Small intestine (tissue), 7 donors: ENCODE results near the gene FTO. TPM values are rescaled to one million over a fixed set of nuclear protein-coding genes. Genes with fewer than 3 reads are reported as not detected.

ENCODE experiments used
- DNase-seq, 2 donors: peaks; one replicate each; pipeline versions ENCODE4 v3.0.0 to v3.0.0-alpha.2; 2013
- FAIRE-seq: peaks from 2 replicates; lab custom pipeline; 2012; peaks lifted over from hg19 to GRCh38; lab: Jason Lieb, UNC
- H3K27ac ChIP-seq, 3 donors: one replicate each; pipeline ENCODE4 v1.5.1; 2013; ENCODE audit warnings: low read length in 2 of 3, mild to moderate bottlenecking in 2 of 3, control low read depth in 1 of 3, inconsistent platforms in 1 of 3, low read depth in 1 of 3, moderate library complexity in 1 of 3
- H3K27me3 ChIP-seq, 3 donors: one replicate each; pipeline ENCODE4 v1.6.1; 2013; ENCODE audit warnings: low read length in 3 of 3, inconsistent platforms in 1 of 3; ENCODE audit not compliant: control insufficient read depth in 3 of 3, insufficient read depth in 3 of 3
- H3K36me3 ChIP-seq, 3 donors: one replicate each; pipeline ENCODE4 v1.6.1; 2013; ENCODE audit warnings: low read length in 3 of 3, inconsistent platforms in 1 of 3, low read depth in 1 of 3, mild to moderate bottlenecking in 1 of 3, moderate library complexity in 1 of 3; ENCODE audit not compliant: control insufficient read depth in 3 of 3, insufficient read depth in 2 of 3
- H3K4me1 ChIP-seq, 3 donors: one replicate each; pipeline ENCODE4 v1.6.1; 2013; ENCODE audit warnings: low read length in 2 of 3, inconsistent platforms in 1 of 3, low read depth in 1 of 3, mild to moderate bottlenecking in 1 of 3, moderate library complexity in 1 of 3; ENCODE audit not compliant: control insufficient read depth in 3 of 3, insufficient read depth in 2 of 3
- H3K4me3 ChIP-seq, 3 donors: one replicate each; pipeline ENCODE4 v1.5.1; 2013; ENCODE audit warnings: low read length in 3 of 3, control low read depth in 1 of 3, inconsistent platforms in 1 of 3, low read depth in 1 of 3, mild to moderate bottlenecking in 1 of 3, moderate library complexity in 1 of 3
- H3K9me3 ChIP-seq, 2 donors: one replicate each; pipeline ENCODE4 v1.6.1; 2013; ENCODE audit warnings: low read depth in 1 of 2, low read length in 1 of 2; ENCODE audit not compliant: control insufficient read depth in 2 of 2, insufficient read depth in 1 of 2
- WGBS, 3 donors: extraction: QIAGEN DNeasy Blood & Tissue Kit; methylation state at CpG; one replicate each; pipeline ENCODE4 v1.1.7; 2013; 5-methylcytosine and 5-hydroxymethylcytosine counted together
- polyA plus RNA-seq, 4 donors: library from polyadenylated mRNA; stranded (reverse) in 3 of 4; unstranded in 1 of 4; fragments of 200-250 nt in 3 of 4; fragments of 120-200 nt in 1 of 4; gene quantifications; one replicate each; pipeline versions ENCODE4 v1.2.1 to v1.2.3, GENCODE V29; 2013
- donor health status: healthy with polysubstance abuse.
- donor health status: control.
- donor health status: control.
- donor health status: Bipolar disorder and iron deficiency.
- donor health status: healthy.

FTO gene
- polyA plus RNA-seq, 4 donors: 5.4 to 36.8 (median 12.2) TPM

GRCh38 chr16:53980675-53981074, 276.7 kb downstream of the FTO start:
- WGBS, 3 donors: 93 to 98% (median 97%) methylated on average over 3 of the region's 3 CpGs
- FAIRE-seq: no peak
- H3K36me3 ChIP-seq: no peaks in the 10 kb centered on the region
- H3K4me3 ChIP-seq: no peak overlapping the region
- no peak for DNase-seq
- H3K27me3 ChIP-seq: no peaks in the 10 kb centered on the region
- H3K27ac ChIP-seq: no peak overlapping the region
- H3K4me1 ChIP-seq: no peaks in the 10 kb centered on the region
- no peaks in the 10 kb centered on the region for H3K9me3 ChIP-seq

- FAIRE-seq: no peak
These were observed 278.7 kb downstream of the FTO start for GRCh38 chr16:53982631-53983042.

GRCh38 chr16:53984936-53985335, 281.0 kb downstream of the FTO start:
- Histone ChIP-seq H3K36me3 (no peaks in the 10 kb centered on the region), H3K9me3 (no peaks in the 10 kb centered on the region)
- FAIRE-seq: no peak

More at GRCh38 chr16:53982631-53983042, 278.7 kb downstream of the FTO start:
- DNase-seq: no peak
- H3K27me3 ChIP-seq: no peaks in the 10 kb centered on the region
- no peaks in the 10 kb centered on the region for H3K4me1 ChIP-seq
- H3K9me3 ChIP-seq: no peaks in the 10 kb centered on the region
- H3K27ac ChIP-seq: no peak overlapping the region
- H3K36me3 ChIP-seq: no peaks in the 10 kb centered on the region
- WGBS, 3 donors: 15 to 56% (median 47%) methylated on average over 3 of the region's 3 CpGs
- H3K4me3 ChIP-seq: no peak overlapping the region

GRCh38 chr16:53985861-53986260, 281.9 kb downstream of the FTO start:
- H3K27me3 ChIP-seq: no peaks in the 10 kb centered on the region
- no peak overlapping the region for H3K4me3 ChIP-seq
- H3K9me3 ChIP-seq: no peaks in the 10 kb centered on the region
- WGBS, 3 donors: 85 to 89% (median 87%) methylated on average over 3 of the region's 3 CpGs
- no peaks in the 10 kb centered on the region for H3K36me3 ChIP-seq
- H3K4me1 ChIP-seq: no peaks in the 10 kb centered on the region
- DNase-seq: no peak
- FAIRE-seq: no peak
- H3K27ac ChIP-seq: no peak overlapping the region

More at GRCh38 chr16:53984936-53985335, 281.0 kb downstream of the FTO start:
- Histone ChIP-seq H3K27ac (no peak overlapping the region), H3K27me3 (no peaks in the 10 kb centered on the region), H3K4me1 (no peaks in the 10 kb centered on the region), H3K4me3 (no peak overlapping the region)
- no peak for DNase-seq
- WGBS, 3 donors: 89 to 95% (median 92%) methylated on average over 3 of the region's 3 CpGs

GRCh38 chr16:53986793-53987192, 282.8 kb downstream of the FTO start:
- no peak for FAIRE-seq
- no peaks in the 10 kb centered on the region for H3K27me3 ChIP-seq
- DNase-seq: no peak

GRCh38 chr16:53988136-53988535, 284.2 kb downstream of the FTO start:
- Histone ChIP-seq H3K4me1 (peaks cover 0 to 10% (median 5%) of the 10 kb centered on the region in 3 donors), H3K9me3 (no peaks in the 10 kb centered on the region), H3K4me3 (no peak overlapping the region), H3K27me3 (no peaks in the 10 kb centered on the region), H3K36me3 (no peaks in the 10 kb centered on the region), H3K27ac (no peak overlapping the region)
- WGBS, 3 donors: 18 to 57% (median 35%) methylated on average over 2 of the region's 2 CpGs
- no peak for DNase-seq
- no peak for FAIRE-seq

More at GRCh38 chr16:53986793-53987192, 282.8 kb downstream of the FTO start:
- Histone ChIP-seq H3K4me1 (peaks cover 0 to 6% (median 4%) of the 10 kb centered on the region in 3 donors), H3K27ac (no peak overlapping the region), H3K4me3 (no peak overlapping the region), H3K36me3 (no peaks in the 10 kb centered on the region), H3K9me3 (no peaks in the 10 kb centered on the region)
- 95 to 98% (median 97%) methylated on average over 5 of the region's 5 CpGs for WGBS, 3 donors

- Histone ChIP-seq H3K36me3 (no peaks in the 10 kb centered on the region), H3K27ac (no peak overlapping the region), H3K4me1 (peaks cover 0 to 10% (median 5%) of the 10 kb centered on the region in 3 donors), H3K9me3 (no peaks in the 10 kb centered on the region), H3K27me3 (no peaks in the 10 kb centered on the region), H3K4me3 (no peak overlapping the region)
- no peak for FAIRE-seq
- WGBS, 3 donors: 90 to 99% (median 93%) methylated on average over 3 of the region's 3 CpGs
- no peak for DNase-seq
These were observed 285.6 kb downstream of the FTO start for GRCh38 chr16:53989597-53989996.

GRCh38 chr16:53991754-53992378, 287.9 kb downstream of the FTO start:
- no peak overlapping the region for H3K27ac ChIP-seq
- peaks cover 0 to 10% (median 5%) of the 10 kb centered on the region in 3 donors for H3K4me1 ChIP-seq
- FAIRE-seq (no peak), DNase-seq (no peak)
- no peaks in the 10 kb centered on the region for H3K27me3 ChIP-seq
- H3K36me3 ChIP-seq: no peaks in the 10 kb centered on the region
- 37 to 46% (median 41%) methylated on average over 8 of the region's 8 CpGs for WGBS, 3 donors
- no peaks in the 10 kb centered on the region for H3K9me3 ChIP-seq
- H3K4me3 ChIP-seq: no peak overlapping the region

GRCh38 chr16:53995378-53995777, 291.4 kb downstream of the FTO start:
- no peak overlapping the region for H3K4me3 ChIP-seq
- no peaks in the 10 kb centered on the region for H3K36me3 ChIP-seq
- WGBS, 3 donors: 86 to 96% (median 91%) methylated on average over 6 of the region's 6 CpGs
- DNase-seq (no peak), FAIRE-seq (no peak)
- H3K27ac ChIP-seq: no peak overlapping the region
- no peaks in the 10 kb centered on the region for H3K27me3 ChIP-seq
- no peaks in the 10 kb centered on the region for H3K9me3 ChIP-seq
- peaks cover 0 to 10% (median 7%) of the 10 kb centered on the region in 3 donors for H3K4me1 ChIP-seq
